Activated CD8-positive, alpha-beta T cell treated with anti-CD3 and anti-CD28 coated beads for 36 hours (primary cell): ENCODE results near the gene RAB8B. TPM values are rescaled to one million over a fixed set of nuclear protein-coding genes. Genes with fewer than 3 reads are reported as not detected.
A peak's percentile ranks its signal among the peaks of the same experiment; 100 is the strongest.

ENCODE experiments used
- ATAC-seq: fragments of 200-7000 bp; cut with Tn5 transposase; one replicate; pipeline ENCODE4 v1.10.0; 2021; ENCODE audit warnings: mild to moderate bottlenecking, moderate library complexity
- CTCF ChIA-PET: fragments of 350-600 bp; sonication (Branson Sonifier 250); formaldehyde crosslinking; loops from one replicate; lab custom pipeline; 2021; ENCODE audit warnings: antibody characterized with exemption; lab: Charles Lee
- POLR2A ChIA-PET: fragments of 350-600 bp; sonication (Branson Sonifier 250); formaldehyde crosslinking; loops from one replicate; lab custom pipeline; 2021; ENCODE audit warnings: antibody characterized with exemption; lab: Charles Lee
- DNase-seq: peaks from one replicate; pipeline ENCODE4 v3.0.0-alpha.2; 2020
- H3K27ac Mint-ChIP-seq: one replicate; pipeline ENCODE4 v1.8.0; 2021; ENCODE audit warnings: mild to moderate bottlenecking, mixed read lengths
- H3K27me3 Mint-ChIP-seq: one replicate; pipeline ENCODE4 v1.8.0; 2021; ENCODE audit warnings: mixed read lengths
- H3K36me3 Mint-ChIP-seq: one replicate; pipeline ENCODE4 v1.8.0; 2021; ENCODE audit warnings: low read depth, mixed read lengths
- H3K4me1 Mint-ChIP-seq: one replicate; pipeline ENCODE4 v1.8.0; 2021; ENCODE audit warnings: low read depth, mixed read lengths
- H3K4me3 Mint-ChIP-seq: one replicate; pipeline ENCODE4 v1.8.0; 2021; ENCODE audit warnings: mild to moderate bottlenecking, moderate library complexity, mixed read lengths
- H3K9me3 Mint-ChIP-seq: one replicate; pipeline ENCODE4 v1.8.0; 2021; ENCODE audit warnings: mixed read lengths
- intact Hi-C: fragments of 100-400 bp; cut with micrococcal nuclease; formaldehyde crosslinking; loops from one replicate; pipeline ENCODE4 v1.10.0; 2022
- total RNA-seq, 2 experiments: library from RNA; stranded (reverse); gene quantifications; one replicate each; pipeline ENCODE4 v1.2.3, GENCODE V29; 2021
- TF ChIP-seq, protein P1 (sequence below): fragments of 200-600 bp; IDR thresholded peaks from one replicate; pipeline ENCODE4 v1.8.0; 2022; ENCODE audit warnings: antibody characterized with exemption, mild to moderate bottlenecking

Gene RAB8B
- total RNA-seq, 2 experiments from 2014 or later = 252 to 261 TPM

DNA sequence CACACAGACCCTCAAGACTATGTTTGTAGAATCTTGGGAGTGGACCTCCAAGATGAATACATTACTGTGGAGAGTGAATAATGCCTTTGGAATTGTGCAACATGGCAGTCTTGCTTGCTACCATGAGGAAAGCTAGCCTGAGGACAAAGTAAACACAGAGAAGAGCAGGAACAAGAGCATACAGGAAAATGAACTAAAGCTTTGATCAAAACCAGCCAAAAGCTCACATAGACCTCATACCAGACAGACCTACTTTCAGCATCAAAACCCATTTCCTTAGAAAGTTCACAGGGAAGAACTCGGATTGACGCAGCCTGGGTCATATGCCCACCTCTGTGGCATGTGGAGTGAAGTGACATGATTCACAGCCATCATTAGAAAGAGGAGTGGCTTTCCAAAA is 3.3 kb upstream of the RAB8B start:
- CTCF ChIA-PET = no interaction called here
- intact Hi-C loops = no loop called here

DNA sequence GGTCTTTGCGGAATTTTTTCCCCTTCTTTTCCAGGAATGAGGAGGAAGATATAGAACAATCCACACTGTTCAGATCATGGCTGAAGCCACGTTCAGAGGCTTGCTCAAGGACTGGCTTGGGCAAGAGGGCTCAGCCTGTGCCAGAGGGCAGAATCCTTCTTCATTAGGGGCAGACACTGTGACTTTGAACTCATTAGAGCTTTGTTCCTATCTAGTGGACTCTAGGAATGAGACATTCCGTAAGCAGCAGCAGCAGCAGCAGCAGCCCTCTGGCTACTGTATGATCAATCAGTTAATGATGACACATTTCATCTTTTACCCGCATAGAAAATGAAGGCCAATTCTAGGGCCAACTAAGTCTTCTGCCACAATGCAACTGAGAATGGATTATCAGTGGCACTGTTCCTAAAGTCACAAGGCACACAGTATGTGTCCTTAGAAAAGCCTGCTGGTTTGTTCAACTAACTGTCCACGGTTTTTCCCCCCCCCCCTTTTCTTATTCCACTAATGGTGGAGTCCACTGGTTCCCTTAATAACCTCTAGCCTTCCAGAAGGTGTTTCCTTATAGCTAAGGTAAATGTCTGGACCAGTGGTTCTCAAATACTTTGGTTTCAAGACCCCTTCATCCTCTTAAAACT is 1.7 kb upstream of the RAB8B start:
- no peaks in the 10 kb centered on the region for H3K27me3 Mint-ChIP-seq
- H3K36me3 Mint-ChIP-seq = peaks cover 24% of the 10 kb centered on the region
- ChIA-PET CTCF (interaction anchor here (0.6 to 1.0 kb wide), 2 partner anchors 75 to 139 kb away, joined by 4 to 5 read pairs; no protein-coding TSS in a partner anchor), POLR2A (interaction anchor here (0.6 to 1.3 kb wide), 6 partner anchors 8 to 325 kb away, joined by 3 to 5 read pairs (median 4); partner anchors contain the start of gene RPS27L)
- TF ChIP-seq, protein P1, sequence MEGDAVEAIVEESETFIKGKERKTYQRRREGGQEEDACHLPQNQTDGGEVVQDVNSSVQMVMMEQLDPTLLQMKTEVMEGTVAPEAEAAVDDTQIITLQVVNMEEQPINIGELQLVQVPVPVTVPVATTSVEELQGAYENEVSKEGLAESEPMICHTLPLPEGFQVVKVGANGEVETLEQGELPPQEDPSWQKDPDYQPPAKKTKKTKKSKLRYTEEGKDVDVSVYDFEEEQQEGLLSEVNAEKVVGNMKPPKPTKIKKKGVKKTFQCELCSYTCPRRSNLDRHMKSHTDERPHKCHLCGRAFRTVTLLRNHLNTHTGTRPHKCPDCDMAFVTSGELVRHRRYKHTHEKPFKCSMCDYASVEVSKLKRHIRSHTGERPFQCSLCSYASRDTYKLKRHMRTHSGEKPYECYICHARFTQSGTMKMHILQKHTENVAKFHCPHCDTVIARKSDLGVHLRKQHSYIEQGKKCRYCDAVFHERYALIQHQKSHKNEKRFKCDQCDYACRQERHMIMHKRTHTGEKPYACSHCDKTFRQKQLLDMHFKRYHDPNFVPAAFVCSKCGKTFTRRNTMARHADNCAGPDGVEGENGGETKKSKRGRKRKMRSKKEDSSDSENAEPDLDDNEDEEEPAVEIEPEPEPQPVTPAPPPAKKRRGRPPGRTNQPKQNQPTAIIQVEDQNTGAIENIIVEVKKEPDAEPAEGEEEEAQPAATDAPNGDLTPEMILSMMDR = no peak
- no peak for DNase-seq
- H3K4me1 Mint-ChIP-seq = peaks cover 23% of the 10 kb centered on the region
- intact Hi-C loops = no loop called here
- no peak overlapping the region for H3K27ac Mint-ChIP-seq
- no peak for ATAC-seq
- H3K9me3 Mint-ChIP-seq = no peaks in the 10 kb centered on the region
- H3K4me3 Mint-ChIP-seq = no peak overlapping the region

More for the DNA sequence above, 3.3 kb upstream of the RAB8B start:
- DNase-seq = no peak
- no peak for ATAC-seq
- H3K4me1 Mint-ChIP-seq = peaks cover 14% of the 10 kb centered on the region
- POLR2A ChIA-PET = interaction anchor here (0.6 to 1.0 kb wide), 2 partner anchors 28 to 52 kb away, joined by 3 read pairs; no protein-coding TSS in a partner anchor
- peaks cover 10% of the 10 kb centered on the region for H3K36me3 Mint-ChIP-seq
- no peaks in the 10 kb centered on the region for H3K27me3 Mint-ChIP-seq
- no peak overlapping the region for H3K27ac Mint-ChIP-seq
- TF ChIP-seq, protein P1 = no peak
- H3K4me3 Mint-ChIP-seq = no peak overlapping the region
- no peaks in the 10 kb centered on the region for H3K9me3 Mint-ChIP-seq

DNA sequence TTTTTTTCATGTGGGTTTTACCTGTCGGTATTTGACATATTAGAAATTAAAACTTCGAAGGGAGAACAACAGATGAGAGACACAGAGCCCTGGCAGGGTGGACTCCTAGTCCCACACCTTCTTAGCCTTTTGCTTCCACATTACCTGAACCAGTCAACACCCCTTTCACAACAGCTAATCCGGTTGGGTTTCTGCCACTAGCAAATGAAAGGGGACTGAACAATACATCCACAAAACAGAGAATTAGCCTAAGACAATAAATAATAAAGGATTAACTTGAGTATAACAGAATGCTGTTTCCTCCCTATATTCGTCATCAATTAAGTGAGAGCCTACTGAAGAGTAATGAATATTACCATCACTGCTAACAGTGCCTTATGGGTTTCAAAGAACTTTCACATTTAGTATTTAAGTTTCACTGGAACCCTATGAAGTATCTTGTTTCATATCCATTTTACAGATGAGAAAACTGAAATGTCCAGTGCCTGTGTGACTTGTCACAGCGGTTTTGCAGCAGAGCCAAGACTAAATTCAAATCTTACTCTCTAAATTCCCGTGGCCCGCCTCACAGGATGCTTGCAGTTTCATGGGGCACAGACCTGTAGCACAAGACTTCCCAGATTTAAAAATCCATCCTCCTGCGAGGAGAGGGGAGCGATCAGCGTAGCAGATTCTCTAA is 1.0 kb upstream of the RAB8B start:
- Mint-ChIP-seq H3K27me3 (no peaks in the 10 kb centered on the region), H3K4me1 (peaks cover 26% of the 10 kb centered on the region), H3K27ac (peak overlapping the region; percentile 95), H3K9me3 (no peaks in the 10 kb centered on the region), H3K4me3 (peak overlapping the region; percentile 89), H3K36me3 (peaks cover 29% of the 10 kb centered on the region)
- DNase-seq = peak; percentile 48
- TF ChIP-seq, protein P1 = no peak
- POLR2A ChIA-PET = interaction anchor here (0.6 to 1.3 kb wide), 7 partner anchors 9 to 324 kb away, joined by 3 to 5 read pairs (median 3); partner anchors contain the start of gene RPS27L
- intact Hi-C loops = no loop called here
- CTCF ChIA-PET = interaction anchor here (0.6 to 1.0 kb wide), 2 partner anchors 74 to 140 kb away, joined by 4 to 5 read pairs; no protein-coding TSS in a partner anchor
- ATAC-seq = no peak

DNA sequence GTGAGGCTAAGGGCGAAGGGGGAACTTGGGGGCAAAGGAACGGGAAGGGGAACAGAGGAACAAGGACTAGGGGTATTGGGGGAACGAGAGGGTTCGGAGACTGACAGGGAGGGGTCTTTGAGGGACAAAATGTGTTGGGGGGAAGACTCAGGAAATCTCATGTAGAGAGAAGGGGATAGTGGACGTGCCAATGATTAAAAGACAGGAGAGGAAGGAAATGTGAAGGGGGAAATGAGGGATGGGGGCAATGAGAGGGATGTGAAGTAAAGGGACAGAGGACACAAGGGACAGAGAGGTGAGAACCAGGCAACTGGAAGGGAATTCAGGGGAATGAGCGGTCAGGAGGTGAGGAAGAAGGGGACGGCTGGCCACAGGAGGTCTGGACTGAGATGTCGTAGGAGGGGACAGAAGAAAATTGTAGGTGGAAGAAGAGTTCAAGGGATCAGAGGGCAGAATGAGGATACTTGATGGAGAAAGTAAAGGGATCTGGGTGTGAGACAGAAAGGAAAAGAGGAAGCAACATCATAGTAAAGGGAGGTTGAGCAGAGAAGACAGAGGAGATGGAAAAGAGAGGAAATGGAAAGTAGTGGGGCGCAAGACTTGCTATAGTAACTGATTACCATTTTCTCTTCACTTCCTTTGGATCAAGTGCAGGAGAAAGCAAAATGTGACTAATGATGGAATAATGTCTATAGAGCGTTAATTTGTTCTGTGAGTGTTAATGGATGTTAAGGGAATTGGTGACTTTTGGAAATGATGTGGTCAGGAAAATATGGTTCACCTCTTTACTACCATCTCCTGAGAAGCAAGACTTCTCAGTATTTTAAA is 749 bp downstream of the RAB8B start:
- H3K36me3 Mint-ChIP-seq = peaks cover 41% of the 10 kb centered on the region
- ATAC-seq (no peak), DNase-seq (no peak)
- ChIA-PET POLR2A (interaction anchor here (0.8 to 4.6 kb wide), 5 partner anchors 10 to 33 kb away, joined by 3 to 39 read pairs (median 20); partner anchors contain the start of gene RPS27L), CTCF (interaction anchor here (0.9 to 2.4 kb wide), 5 partner anchors 9 to 142 kb away, joined by 3 to 9 read pairs (median 4); no protein-coding TSS in a partner anchor)
- TF ChIP-seq, protein P1 = no peak
- no peaks in the 10 kb centered on the region for H3K27me3 Mint-ChIP-seq
- H3K27ac Mint-ChIP-seq = peak overlapping the region; percentile 93
- H3K9me3 Mint-ChIP-seq = no peaks in the 10 kb centered on the region
- intact Hi-C loops = loop anchor here (5.0 kb wide), 3 partner anchors 33 to 87 kb away; partner anchors contain the start of genes APH1B and RPS27L
- peak overlapping the region; percentile 89 for H3K4me3 Mint-ChIP-seq
- H3K4me1 Mint-ChIP-seq = peaks cover 40% of the 10 kb centered on the region
